Prostate gland (tissue), 2 donors: ENCODE results near the gene ADISSP. TPM values are rescaled to one million over a fixed set of nuclear protein-coding genes. Genes with fewer than 3 reads are reported as not detected.

ENCODE experiments used
- DNase-seq: peaks from one replicate; pipeline ENCODE4 v3.0.0-alpha.2; 2019; ENCODE audit warnings: low spot score
- H3K27ac ChIP-seq, 2 donors: fragments of 200-600 bp; sonication (generic); 2 replicates each; pipeline ENCODE4 v1.5.1; 2017 to 2019
- H3K27me3 ChIP-seq: fragments of 200-600 bp; sonication (generic); replicated peaks from 2 replicates; pipeline ENCODE4 v1.5.1; 2019; ENCODE audit not compliant: insufficient read depth
- H3K36me3 ChIP-seq, 2 donors: fragments of 200-600 bp; sonication (generic); 1 replicate in 1 of 2; 2 replicates in 1 of 2; pipeline versions ENCODE4 v1.5.1 to v1.8.1; 2017 to 2019
- H3K4me1 ChIP-seq: fragments of 200-600 bp; sonication (generic); replicated peaks from 2 replicates; pipeline ENCODE4 v1.5.1; 2019
- H3K4me3 ChIP-seq, 2 donors: fragments of 200-600 bp; sonication (generic); 2 replicates each; pipeline ENCODE4 v1.5.1; 2017 to 2019
- H3K9me3 ChIP-seq: fragments of 200-600 bp; sonication (generic); 2 replicates; pipeline ENCODE4 v1.5.1; 2017
- POLR2A ChIP-seq: fragments of 450-650 bp; IDR thresholded peaks from one replicate; pipeline ENCODE4 v1.6.1; 2016; ENCODE audit warnings: antibody characterized with exemption, mild to moderate bottlenecking
- POLR2AphosphoS5 ChIP-seq: sonication (generic); formaldehyde crosslinking; IDR thresholded peaks from one replicate; pipeline ENCODE4 v1.6.1; 2017; ENCODE audit warnings: antibody characterized with exemption
- WGBS: methylation state at CpG from one replicate; pipeline ENCODE4 v1.1.5; 2018; 5-methylcytosine and 5-hydroxymethylcytosine counted together
- intact Hi-C: fragments of 100-400 bp; cut with DNase I; formaldehyde crosslinking; loops from one replicate; pipeline ENCODE4 v1.14.2; 2022
- total RNA-seq, 2 donors: library from RNA; depleted of rRNA; stranded (reverse); fragments of >200 nt; gene quantifications; one replicate each; pipeline ENCODE4 v1.1.0, GENCODE V29; 2016
- TF ChIP-seq, protein P1 (sequence below), 4 experiments: fragments of 200-600 bp in 2 of 4; fragments of 450-650 bp in 2 of 4; sonication (generic) in 2 of 4; IDR thresholded peaks; 1 replicate in 3 of 4; 2 replicates in 1 of 4; pipeline ENCODE4 v1.5.1; 2016 to 2019; ENCODE audit warnings: antibody characterized with exemption in 4 of 4, mild to moderate bottlenecking in 2 of 4, moderate library complexity in 2 of 4

ADISSP gene
- total RNA-seq, 2 donors from 2014 or later, result 11.8 to 14.6 TPM

DNA sequence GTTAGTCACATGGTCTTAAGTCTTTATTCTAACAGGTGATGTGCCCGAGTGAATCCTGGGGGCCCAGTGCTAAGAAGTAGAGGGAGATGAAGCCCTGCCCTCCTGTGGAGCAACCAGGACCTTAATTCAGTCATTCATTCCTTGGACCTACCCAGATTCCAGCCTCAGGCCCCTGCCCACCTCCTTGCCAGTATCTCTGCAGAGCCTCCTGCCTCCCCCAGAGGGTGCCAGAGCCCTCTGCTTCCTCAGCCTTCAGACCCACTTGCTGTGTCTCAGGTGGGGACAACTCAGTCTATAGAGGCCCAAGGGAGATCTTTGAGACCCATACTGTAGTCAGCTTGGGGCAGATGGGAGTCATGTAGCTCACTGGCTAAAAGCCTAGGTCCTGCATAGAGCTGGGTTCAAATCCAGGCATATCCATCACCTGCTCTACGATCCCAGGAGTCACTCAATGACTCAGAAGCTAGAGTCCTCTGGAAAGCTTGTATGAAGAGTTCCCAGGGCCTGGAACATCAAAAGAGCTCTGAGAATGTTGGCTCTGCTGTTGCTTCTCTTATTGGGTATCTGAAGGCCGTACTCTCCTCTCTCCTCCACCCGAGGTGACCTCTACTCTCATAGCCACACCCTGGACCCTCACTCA, 51.2 kb downstream of the ADISSP start:
- no peak for DNase-seq
- H3K36me3 ChIP-seq, result no peaks in the 10 kb centered on the region
- intact Hi-C loops, result loop anchor here (5.0 kb wide), 1 partner anchor 61 kb away; no protein-coding TSS in a partner anchor

DNA sequence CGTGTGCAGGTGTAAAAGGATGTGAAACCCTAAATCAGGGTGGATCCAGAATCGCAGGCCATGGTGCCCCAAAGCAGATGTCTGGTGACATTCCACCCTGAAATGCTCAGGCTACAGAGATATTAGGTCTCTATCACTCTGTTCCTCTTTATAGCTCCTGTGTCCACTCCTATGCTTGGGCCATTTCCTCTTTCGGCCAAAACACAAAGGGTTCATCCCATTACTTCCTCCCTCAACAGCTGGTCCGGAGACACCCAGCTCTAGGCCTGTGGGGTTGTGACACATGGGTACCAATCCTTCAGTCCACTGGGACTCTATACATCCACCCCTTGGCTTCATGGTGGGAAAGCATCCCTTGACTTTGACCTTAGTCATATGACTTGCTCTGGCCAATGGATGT, 53.5 kb downstream of the ADISSP start:
- no peaks in the 10 kb centered on the region for H3K27me3 ChIP-seq
- no peak overlapping the region for H3K27ac ChIP-seq
- intact Hi-C loops, result loop anchor here (5.0 kb wide), 1 partner anchor 152 kb away; no protein-coding TSS in a partner anchor
- no peaks in the 10 kb centered on the region for H3K4me1 ChIP-seq
- no peak overlapping the region for H3K4me3 ChIP-seq
- no peaks in the 10 kb centered on the region for H3K9me3 ChIP-seq
- no peaks in the 10 kb centered on the region for H3K36me3 ChIP-seq
- 98% methylated on average over 4 of the region's 4 CpGs for WGBS
- TF ChIP-seq, protein P1, sequence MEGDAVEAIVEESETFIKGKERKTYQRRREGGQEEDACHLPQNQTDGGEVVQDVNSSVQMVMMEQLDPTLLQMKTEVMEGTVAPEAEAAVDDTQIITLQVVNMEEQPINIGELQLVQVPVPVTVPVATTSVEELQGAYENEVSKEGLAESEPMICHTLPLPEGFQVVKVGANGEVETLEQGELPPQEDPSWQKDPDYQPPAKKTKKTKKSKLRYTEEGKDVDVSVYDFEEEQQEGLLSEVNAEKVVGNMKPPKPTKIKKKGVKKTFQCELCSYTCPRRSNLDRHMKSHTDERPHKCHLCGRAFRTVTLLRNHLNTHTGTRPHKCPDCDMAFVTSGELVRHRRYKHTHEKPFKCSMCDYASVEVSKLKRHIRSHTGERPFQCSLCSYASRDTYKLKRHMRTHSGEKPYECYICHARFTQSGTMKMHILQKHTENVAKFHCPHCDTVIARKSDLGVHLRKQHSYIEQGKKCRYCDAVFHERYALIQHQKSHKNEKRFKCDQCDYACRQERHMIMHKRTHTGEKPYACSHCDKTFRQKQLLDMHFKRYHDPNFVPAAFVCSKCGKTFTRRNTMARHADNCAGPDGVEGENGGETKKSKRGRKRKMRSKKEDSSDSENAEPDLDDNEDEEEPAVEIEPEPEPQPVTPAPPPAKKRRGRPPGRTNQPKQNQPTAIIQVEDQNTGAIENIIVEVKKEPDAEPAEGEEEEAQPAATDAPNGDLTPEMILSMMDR (IDR thresholded peaks at IDR 0.05), result no peak
- TF ChIP-seq POLR2AphosphoS5 (no peak), POLR2A (no peak)
- no peak for DNase-seq

More for the DNA sequence above, 51.2 kb downstream of the ADISSP start:
- Histone ChIP-seq H3K4me1 (no peaks in the 10 kb centered on the region), H3K27me3 (no peaks in the 10 kb centered on the region), H3K4me3 (no peak overlapping the region), H3K9me3 (no peaks in the 10 kb centered on the region), H3K27ac (no peak overlapping the region)
- 75% methylated on average over 4 of the region's 4 CpGs for WGBS
- TF ChIP-seq, protein P1 (IDR thresholded peaks at IDR 0.05), result peak in 3 of 4 experiments; percentile 42 to 56 (median 44)
- no peak for TF ChIP-seq POLR2A

DNA sequence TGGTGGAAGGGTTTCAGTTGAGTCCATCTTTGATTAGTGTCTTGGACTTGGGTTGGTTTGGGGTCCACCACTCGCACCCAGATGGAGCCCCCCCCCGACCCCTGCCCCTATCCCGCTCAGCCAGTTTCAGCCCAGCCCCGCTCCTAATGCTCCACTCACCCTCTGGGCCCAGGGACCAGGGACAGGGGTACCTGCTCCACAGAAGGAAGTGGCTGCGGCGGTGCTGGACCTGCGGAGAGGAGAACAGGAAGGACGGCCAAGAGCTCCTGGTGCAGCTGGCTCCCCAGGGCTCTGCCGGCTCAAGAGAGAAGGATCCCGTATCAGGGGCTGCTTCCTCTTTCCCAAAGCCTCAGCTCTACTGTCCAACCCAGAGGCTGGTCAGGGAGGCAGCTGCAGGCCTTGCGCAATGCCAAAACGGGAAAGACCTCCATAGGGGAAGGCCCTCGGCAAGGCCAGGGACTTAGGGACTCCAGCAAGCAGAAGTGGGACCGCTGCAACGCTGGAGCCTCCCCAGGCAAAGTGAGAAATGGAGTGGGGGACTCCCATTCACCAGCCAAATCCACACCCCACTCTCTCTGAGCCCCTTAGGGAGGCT, 55.2 kb downstream of the ADISSP start, which contains the start of gene SIGLEC1:
Gene SIGLEC1, minus strand, starts transcription at position 322 of the 595 bp plus-strand sequence. CDS start 5,472 bp downstream, outside the sequence.
- no peak for DNase-seq
- TF ChIP-seq POLR2A (no peak), POLR2AphosphoS5 (no peak)
- TF ChIP-seq, protein P1 (IDR thresholded peaks at IDR 0.05), result no peak
- intact Hi-C loops, result loop anchor here (5.0 kb wide), 1 partner anchor 150 kb away; no protein-coding TSS in a partner anchor
- H3K36me3 ChIP-seq, result no peaks in the 10 kb centered on the region
- H3K4me3 ChIP-seq, result no peak within 1 kb of the TSS
- no peaks in the 10 kb centered on the region for H3K9me3 ChIP-seq
- H3K4me1 ChIP-seq, result no peaks in the 10 kb centered on the region
- 82% methylated on average over 15 of the region's 15 CpGs for WGBS
- H3K27ac ChIP-seq, result no peak within 1 kb of the TSS
- H3K27me3 ChIP-seq, result no peaks in the 10 kb centered on the region

DNA sequence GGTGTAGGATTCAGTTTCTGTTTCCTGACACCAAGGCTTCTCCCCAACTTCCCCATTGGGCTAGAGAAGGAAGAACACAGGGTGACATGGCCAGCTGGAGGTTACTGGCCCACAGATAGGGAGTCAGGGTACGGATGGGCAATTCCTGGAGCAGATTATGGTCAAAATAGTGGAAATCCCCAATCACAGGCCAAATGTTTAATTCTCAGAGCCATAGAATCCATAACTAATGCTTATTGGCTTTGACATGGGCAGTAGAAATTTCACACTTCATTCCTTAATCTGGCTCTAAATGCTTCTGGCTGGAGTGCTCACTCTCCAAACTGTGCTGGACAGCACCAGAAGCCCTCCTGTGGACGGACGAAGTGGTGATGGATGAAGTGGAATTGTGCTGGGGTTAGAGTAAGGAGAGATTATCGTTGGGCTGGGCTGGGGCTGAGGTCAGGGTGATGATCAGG, 56.0 kb downstream of the ADISSP start:
- H3K27me3 ChIP-seq, result no peaks in the 10 kb centered on the region
- no peak for DNase-seq
- WGBS, result 71% methylated on average over 4 of the region's 4 CpGs
- no peak overlapping the region for H3K4me3 ChIP-seq
- no peak overlapping the region for H3K27ac ChIP-seq
- intact Hi-C loops, result loop anchor here (2.0 to 5.0 kb wide), 2 partner anchors 35 to 149 kb away; no protein-coding TSS in a partner anchor
- no peaks in the 10 kb centered on the region for H3K9me3 ChIP-seq
- no peak for TF ChIP-seq POLR2AphosphoS5
- no peaks in the 10 kb centered on the region for H3K4me1 ChIP-seq
- no peaks in the 10 kb centered on the region for H3K36me3 ChIP-seq

DNA sequence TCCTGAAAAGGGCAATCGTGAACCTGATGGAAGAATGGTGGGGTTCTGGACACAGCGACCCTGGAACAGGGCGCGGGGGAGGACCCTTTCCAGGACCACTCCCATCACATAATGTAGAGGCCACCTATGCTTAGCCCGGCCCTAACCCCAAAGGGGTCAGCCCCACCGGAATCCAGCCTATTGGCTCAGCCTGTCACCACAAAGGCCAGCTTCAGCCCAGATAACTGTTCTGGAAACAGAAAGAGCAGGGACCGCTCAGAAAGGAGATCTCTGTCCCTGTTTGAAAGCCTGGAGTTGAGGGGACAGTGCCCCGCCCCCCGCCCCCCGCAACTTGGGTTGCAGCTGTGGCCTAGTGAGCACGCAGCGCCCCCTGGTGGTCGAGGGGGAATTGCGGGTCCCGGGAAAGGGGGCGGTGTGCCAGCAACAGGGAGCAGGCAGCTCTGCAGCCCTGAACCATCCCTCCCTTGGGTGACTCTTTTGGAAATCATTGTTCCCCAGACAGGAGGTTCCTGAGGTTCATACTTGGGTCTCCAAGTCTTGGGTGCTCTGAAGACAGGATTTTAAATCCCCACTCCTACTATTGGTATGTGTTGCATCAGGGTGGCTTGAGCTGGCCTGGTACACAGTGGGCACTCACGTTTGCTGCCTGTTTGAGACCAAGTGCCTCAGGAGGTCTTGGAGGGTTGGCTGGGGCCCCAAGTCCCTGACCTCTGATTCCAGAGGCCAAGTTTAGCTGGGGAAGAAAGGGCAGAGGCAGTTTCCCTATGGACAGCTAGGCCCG, 56.7 kb downstream of the ADISSP start:
- intact Hi-C loops, result loop anchor here (2.0 to 5.0 kb wide), 2 partner anchors 34 to 149 kb away; no protein-coding TSS in a partner anchor
- Histone ChIP-seq H3K4me3 (no peak overlapping the region), H3K4me1 (no peaks in the 10 kb centered on the region), H3K36me3 (no peaks in the 10 kb centered on the region), H3K27me3 (no peaks in the 10 kb centered on the region), H3K27ac (no peak overlapping the region), H3K9me3 (no peaks in the 10 kb centered on the region)
- no peak for TF ChIP-seq POLR2A
- TF ChIP-seq, protein P1 (IDR thresholded peaks at IDR 0.05), result peak; percentile 84 to 99 (median 90)
- peak; percentile 8 for TF ChIP-seq POLR2AphosphoS5
- DNase-seq, result peak; percentile 44
- 24% methylated on average over 14 of the region's 18 CpGs for WGBS
